HCT116 (cell line): ENCODE results near the gene KLHL20.

ENCODE experiments used
- EZH2 ChIP-seq: fragments of 200-600 bp; sonication (generic); IDR thresholded peaks from 2 replicates; pipeline ENCODE4 v1.6.1; 2017; ENCODE audit warnings: antibody characterized with exemption, mixed run types
- EZH2phosphoT487 ChIP-seq: fragments of 200-600 bp; IDR thresholded peaks from 2 replicates; pipeline ENCODE4 v1.6.1; 2018; ENCODE audit warnings: antibody characterized with exemption, borderline replicate concordance
- JUND ChIP-seq: IDR thresholded peaks from 2 replicates; pipeline ENCODE4 v1.6.1; 2012
- POLR2A ChIP-seq: IDR thresholded peaks from 2 replicates; pipeline ENCODE4 v1.7.0; 2011; ENCODE audit warnings: borderline replicate concordance; ENCODE audit not compliant: insufficient read depth, insufficient read length; ENCODE audit errors: extremely low read depth
- POLR2AphosphoS5 ChIP-seq: IDR thresholded peaks from 2 replicates; pipeline ENCODE4 v1.6.1; 2011; ENCODE audit warnings: mild to moderate bottlenecking, low read depth, low read length, moderate library complexity
- SIN3A ChIP-seq: IDR thresholded peaks from 2 replicates; pipeline ENCODE4 v1.6.1; 2012; ENCODE audit warnings: low read depth
- YY1 ChIP-seq: IDR thresholded peaks from 2 replicates; pipeline ENCODE4 v1.6.1; 2011; ENCODE audit warnings: low read length, low read depth, moderate library complexity, mild to moderate bottlenecking; ENCODE audit not compliant: insufficient replicate concordance; ENCODE audit errors: extremely low read depth
- TF ChIP-seq, protein P1 (sequence below), 3 experiments: fragments of 200-600 bp in 1 of 3; sonication (generic) in 1 of 3; IDR thresholded peaks in 2 of 3; conservative IDR thresholded peaks in 1 of 3; 2 replicates each; pipeline ENCODE4 v1.5.1; 2012 to 2017; ENCODE audit warnings: low read depth in 2 of 3, low read length in 2 of 3, antibody characterized with exemption in 1 of 3, borderline replicate concordance in 1 of 3, control low read depth in 1 of 3, mild to moderate bottlenecking in 1 of 3, mixed read lengths in 1 of 3, mixed run types in 1 of 3, moderate library complexity in 1 of 3; ENCODE audit not compliant: insufficient read depth in 1 of 3

DNA sequence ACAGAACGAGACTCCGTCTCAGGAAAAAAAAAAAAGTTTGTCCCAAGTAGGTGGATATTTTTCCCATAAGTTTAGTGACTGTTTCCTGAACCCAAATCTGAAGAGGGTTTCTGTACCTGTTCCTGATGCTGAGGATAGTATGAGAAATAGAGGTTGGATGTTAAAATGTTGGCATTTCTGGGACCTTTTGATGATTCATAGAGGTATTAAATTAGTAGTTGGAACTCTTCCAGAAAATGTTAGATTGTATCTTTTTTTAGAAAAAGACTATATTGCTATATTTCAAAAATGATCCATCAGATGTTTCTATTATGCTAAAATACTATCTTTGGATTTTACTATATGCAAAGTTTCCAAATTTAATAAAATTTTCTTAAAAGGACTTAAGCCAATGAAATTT, 112.8 kb downstream of the KLHL20 start:
- TF ChIP-seq, protein P1, sequence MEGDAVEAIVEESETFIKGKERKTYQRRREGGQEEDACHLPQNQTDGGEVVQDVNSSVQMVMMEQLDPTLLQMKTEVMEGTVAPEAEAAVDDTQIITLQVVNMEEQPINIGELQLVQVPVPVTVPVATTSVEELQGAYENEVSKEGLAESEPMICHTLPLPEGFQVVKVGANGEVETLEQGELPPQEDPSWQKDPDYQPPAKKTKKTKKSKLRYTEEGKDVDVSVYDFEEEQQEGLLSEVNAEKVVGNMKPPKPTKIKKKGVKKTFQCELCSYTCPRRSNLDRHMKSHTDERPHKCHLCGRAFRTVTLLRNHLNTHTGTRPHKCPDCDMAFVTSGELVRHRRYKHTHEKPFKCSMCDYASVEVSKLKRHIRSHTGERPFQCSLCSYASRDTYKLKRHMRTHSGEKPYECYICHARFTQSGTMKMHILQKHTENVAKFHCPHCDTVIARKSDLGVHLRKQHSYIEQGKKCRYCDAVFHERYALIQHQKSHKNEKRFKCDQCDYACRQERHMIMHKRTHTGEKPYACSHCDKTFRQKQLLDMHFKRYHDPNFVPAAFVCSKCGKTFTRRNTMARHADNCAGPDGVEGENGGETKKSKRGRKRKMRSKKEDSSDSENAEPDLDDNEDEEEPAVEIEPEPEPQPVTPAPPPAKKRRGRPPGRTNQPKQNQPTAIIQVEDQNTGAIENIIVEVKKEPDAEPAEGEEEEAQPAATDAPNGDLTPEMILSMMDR (IDR thresholded peaks at IDR 0.05 in 2 of 3, conservative IDR thresholded peaks at IDR 0.05 in 1 of 3; ENCODE audit: borderline replicate concordance in 1 of 3, insufficient read depth in 1 of 3, low read depth in 2 of 3, low read length in 2 of 3), result no peak
- no peak for TF ChIP-seq POLR2A
- no peak for TF ChIP-seq SIN3A
- TF ChIP-seq JUND, result no peak
- TF ChIP-seq YY1, result no peak
- TF ChIP-seq EZH2, result no peak
- TF ChIP-seq POLR2AphosphoS5, result no peak
- no peak for TF ChIP-seq EZH2phosphoT487
